Memory B cell (primary cell): Measurements from ENCODE around the gene NR3C1.

Experiments used
- ATAC-seq: fragments of 150-1000 bp; cut with Tn5 transposase; 2 replicates; pipeline ENCODE4 v1.10.0; 2021; ENCODE audit warnings: low read depth, mild to moderate bottlenecking, moderate library complexity
- DNase-seq, 2 donors: peaks; one replicate each; pipeline ENCODE4 v3.0.0; 2022; ENCODE audit warnings: low spot score in 2 of 2
- H3K27ac Mint-ChIP-seq: one replicate; pipeline ENCODE4 v1.8.0; 2022; ENCODE audit warnings: mild to moderate bottlenecking, moderate library complexity, mixed read lengths
- H3K27me3 Mint-ChIP-seq: one replicate; pipeline ENCODE4 v1.8.0; 2022; ENCODE audit warnings: mixed read lengths
- H3K36me3 Mint-ChIP-seq: one replicate; pipeline ENCODE4 v1.8.0; 2022; ENCODE audit warnings: mild to moderate bottlenecking, mixed read lengths
- H3K4me1 Mint-ChIP-seq: one replicate; pipeline ENCODE4 v1.8.0; 2022; ENCODE audit warnings: mixed read lengths
- H3K4me3 Mint-ChIP-seq: one replicate; pipeline ENCODE4 v1.8.0; 2022; ENCODE audit warnings: mild to moderate bottlenecking, moderate library complexity, mixed read lengths
- H3K9me3 Mint-ChIP-seq: one replicate; pipeline ENCODE4 v1.8.0; 2022; ENCODE audit warnings: mixed read lengths

Gene NR3C1

DNA sequence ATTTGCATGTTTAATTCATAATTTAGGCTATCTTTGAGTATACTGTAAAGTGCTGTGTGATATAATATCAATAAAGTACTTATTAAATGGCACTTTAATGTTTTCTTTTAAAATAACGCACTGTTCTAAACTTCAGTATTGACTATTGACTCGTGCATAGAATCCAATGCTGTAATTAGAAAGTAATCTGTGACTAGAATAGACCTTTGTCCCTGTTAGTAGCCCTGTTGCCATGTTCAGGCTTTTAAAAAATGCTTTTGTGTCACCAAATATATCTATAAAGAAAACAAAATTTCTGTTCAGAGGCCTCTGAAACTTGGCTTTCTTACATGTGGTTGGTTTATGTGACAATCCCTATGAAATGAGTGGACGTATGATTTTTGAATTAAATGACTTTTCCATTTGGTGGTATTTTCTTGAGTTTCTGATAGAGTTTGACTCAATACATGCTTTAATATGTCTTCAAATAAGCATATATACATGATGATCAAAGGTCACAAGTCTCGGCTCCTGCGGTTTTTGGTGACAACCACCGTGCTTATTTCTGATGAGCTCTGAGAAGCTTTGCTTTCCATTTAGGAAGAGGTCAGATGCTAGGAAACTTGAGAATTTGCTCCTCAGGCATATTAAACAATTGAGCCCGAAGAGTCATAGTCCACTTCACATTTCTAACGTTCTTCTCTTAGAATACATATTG lies 174.7 kb downstream of the NR3C1 start:
- ATAC-seq = no peak
- no peaks in the 10 kb centered on the region for H3K36me3 Mint-ChIP-seq
- no peak for DNase-seq
- H3K4me1 Mint-ChIP-seq = peaks cover 12% of the 10 kb centered on the region
- peaks cover 4% of the 10 kb centered on the region for H3K27me3 Mint-ChIP-seq
- H3K4me3 Mint-ChIP-seq = no peak overlapping the region
- no peak overlapping the region for H3K27ac Mint-ChIP-seq
- no peaks in the 10 kb centered on the region for H3K9me3 Mint-ChIP-seq
